ENCODE measurements around the gene FAM47E. TPM values are rescaled to one million over a fixed set of nuclear protein-coding genes. Genes with fewer than 3 reads are reported as not detected.

Gene FAM47E
- total RNA-seq, 1 experiment from 2014 or later, result 2.0 TPM

DNA sequence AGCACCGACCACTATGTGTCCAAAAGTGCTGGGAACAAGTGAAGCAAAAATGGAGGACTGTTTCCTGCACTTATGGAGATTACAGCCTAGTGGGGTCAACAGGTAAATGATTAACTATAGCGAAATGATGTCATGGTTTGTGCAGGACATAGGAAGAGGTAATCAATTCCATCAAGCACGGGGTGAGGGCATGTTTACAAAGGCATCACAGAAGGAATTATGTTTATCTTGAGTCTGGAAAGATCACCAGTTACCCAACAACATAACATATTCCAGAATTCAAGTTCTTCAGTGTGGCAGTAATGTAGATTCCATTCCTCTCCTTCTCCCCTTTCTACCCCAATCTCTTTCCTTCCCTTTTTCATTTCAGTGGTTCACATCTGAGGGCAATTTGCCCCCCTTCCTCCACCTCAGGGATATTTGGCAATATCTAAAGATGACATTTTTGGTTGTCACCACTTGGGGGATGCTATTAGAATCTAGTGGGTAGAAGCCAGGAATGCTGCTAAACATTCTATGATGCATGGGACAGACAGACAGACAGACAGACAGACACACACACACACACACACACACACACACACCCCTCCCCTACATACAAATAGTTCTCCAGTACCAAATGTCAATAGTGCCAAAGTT lies 24.1 kb downstream of the FAM47E start:
- Histone ChIP-seq H3K79me1 (ENCODE audit: insufficient read depth, low read depth, low read length, poor library complexity, severe bottlenecking) (no peaks in the 10 kb centered on the region), H3K14ac (ENCODE audit: insufficient read depth, low read length) (no peak overlapping the region), H3T11ph (ENCODE audit: low read length) (no peak overlapping the region), H3K23ac (ENCODE audit: insufficient read length, low read depth, low read length) (no peak overlapping the region), H3K56ac (ENCODE audit: insufficient read length, low read depth, low read length) (no peak overlapping the region), H2BK5ac (ENCODE audit: insufficient read length, low read length) (no peak overlapping the region), H3K9ac (ENCODE audit: extremely low read depth, insufficient read length, low read length) (no peak overlapping the region), H2AK5ac (ENCODE audit: insufficient read length, low read length) (no peak overlapping the region), H4K20me1 (ENCODE audit: control insufficient read depth, insufficient read depth, insufficient read length) (no peaks in the 10 kb centered on the region), H3K23me2 (ENCODE audit: insufficient read length, low read depth, low read length, poor library complexity, severe bottlenecking) (no peaks in the 10 kb centered on the region), H2BK120ac (ENCODE audit: low read depth, low read length, poor library complexity, severe bottlenecking) (no peak overlapping the region), H3K27me3 (ENCODE audit: insufficient read depth, low read length) (no peaks in the 10 kb centered on the region), H3K9me3 (ENCODE audit: control insufficient read depth, low read depth, low read length) (no peaks in the 10 kb centered on the region), H3K27ac (ENCODE audit: insufficient read length, low read depth, low read length) (no peak overlapping the region), H2BK12ac (ENCODE audit: insufficient read length, low read depth, low read length) (no peak overlapping the region), H3K79me2 (ENCODE audit: insufficient read depth, low read length) (no peaks in the 10 kb centered on the region), H2BK20ac (ENCODE audit: low read depth, low read length, poor library complexity, severe bottlenecking) (no peak overlapping the region), H4K5ac (ENCODE audit: insufficient read length, low read depth, low read length) (no peak overlapping the region), H4K8ac (replicated peaks; ENCODE audit: insufficient read length, low read depth, low read length) (no peak overlapping the region), H3K4me1 (ENCODE audit: insufficient read depth, low read length) (no peaks in the 10 kb centered on the region), H2AFZ (ENCODE audit: low read length) (no peak overlapping the region), H3K4ac (ENCODE audit: low read depth, low read length) (no peak overlapping the region), H2BK15ac (ENCODE audit: low read depth, low read length) (no peak overlapping the region), H3K4me2 (ENCODE audit: insufficient read depth, insufficient read length, low read length) (no peak overlapping the region), H4K91ac (ENCODE audit: insufficient read length, low read depth, low read length) (no peak overlapping the region), H3K18ac (ENCODE audit: insufficient read length, low read depth, low read length) (no peak overlapping the region)
- no peaks in the 10 kb centered on the region; a peak in 1 of 5 replicates for H3K9me3 Mint-ChIP-seq
- no peak for DNase-seq
- H3K4me1 Mint-ChIP-seq, result no peaks in the 10 kb centered on the region
- TF ChIP-seq CTCF (conservative IDR thresholded peaks at IDR 0.05), result no peak
- H3K36me3 Mint-ChIP-seq (ENCODE audit: insufficient read depth in 1 of 3, low read depth in 3 of 3), result no peaks in the 10 kb centered on the region
- no CpG with 5 or more reads among the region's 3 CpGs for WGBS (ENCODE audit: extremely low coverage, insufficient read length, low lambda C conversion rate)
- H3K4me3 Mint-ChIP-seq, result no peak overlapping the region
- no peak overlapping the region for H3K27ac Mint-ChIP-seq
- H3K27me3 Mint-ChIP-seq (ENCODE audit: low read depth), result no peaks in the 10 kb centered on the region

Measured in H9 (cell line).